Hematopoietic multipotent progenitor cell treated with erythropoietin and hydrocortisone succinate and interleukin-3 and kit ligand, for 6 days (in vitro differentiated cells): ENCODE data around the gene COMP.
A peak's percentile ranks its signal among the peaks of the same experiment; 100 is the strongest.

ENCODE experiments used
- DNase-seq: peaks from one replicate; pipeline ENCODE4 v3.0.0-alpha.2; 2015

COMP gene

GRCh38 chr19:18803550-18804138 lies 12.5 kb upstream of the COMP start:
- no peak for DNase-seq

- DNase-seq, result no peak
Observed at GRCh38 chr19:18802354-18802753, 11.2 kb upstream of the COMP start.

DNA sequence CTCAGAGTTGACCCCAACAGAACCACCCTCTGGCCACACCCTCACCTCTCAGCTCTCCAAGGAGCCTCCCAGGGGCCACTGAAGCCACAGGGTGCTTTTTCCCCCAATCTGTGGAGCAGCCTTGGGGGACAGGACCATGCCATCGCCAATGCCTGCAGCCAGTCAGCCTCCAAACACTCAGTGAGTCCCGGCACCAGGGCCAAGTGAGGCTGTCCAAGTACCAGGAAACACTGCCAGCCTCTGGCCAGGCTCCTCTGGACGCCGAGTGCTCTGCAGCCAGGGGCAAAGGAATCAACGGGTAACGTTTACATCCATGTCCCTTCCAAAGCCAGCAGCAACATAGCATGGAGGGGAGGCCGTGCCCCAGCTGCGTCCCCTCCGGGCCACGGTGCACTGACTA lies 9.5 kb upstream of the COMP start:
- no peak for DNase-seq

GRCh38 chr19:18800079-18800478 lies 9.0 kb upstream of the COMP start:
- DNase-seq, result no peak

DNA sequence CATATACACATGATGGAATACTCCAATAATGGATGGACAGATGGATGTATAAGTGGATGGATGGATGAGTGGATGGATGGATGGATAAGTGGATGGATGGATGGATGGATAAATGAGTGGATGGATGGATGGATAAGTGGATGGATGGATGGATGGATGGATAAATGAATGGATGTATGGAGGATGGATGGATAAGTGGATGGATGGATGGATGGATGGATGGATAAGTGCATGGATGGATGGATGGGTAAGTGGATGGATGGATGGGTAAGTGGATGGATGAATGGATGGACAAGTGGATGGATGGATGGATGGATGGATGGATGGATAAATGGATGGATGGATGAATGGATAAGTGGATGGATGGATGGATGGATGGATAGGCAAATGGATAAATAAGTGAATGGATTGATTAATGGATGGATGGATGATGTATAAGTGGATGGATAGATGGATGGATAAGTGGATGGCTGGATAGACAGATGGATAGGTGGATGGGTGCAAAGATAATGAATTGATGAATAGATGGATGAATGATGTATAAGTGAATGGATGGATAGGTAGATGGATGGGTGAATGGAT lies 8.4 kb upstream of the COMP start:
- no peak for DNase-seq

- no peak for DNase-seq
Observed at GRCh38 chr19:18798384-18799352, 7.6 kb upstream of the COMP start.

DNA sequence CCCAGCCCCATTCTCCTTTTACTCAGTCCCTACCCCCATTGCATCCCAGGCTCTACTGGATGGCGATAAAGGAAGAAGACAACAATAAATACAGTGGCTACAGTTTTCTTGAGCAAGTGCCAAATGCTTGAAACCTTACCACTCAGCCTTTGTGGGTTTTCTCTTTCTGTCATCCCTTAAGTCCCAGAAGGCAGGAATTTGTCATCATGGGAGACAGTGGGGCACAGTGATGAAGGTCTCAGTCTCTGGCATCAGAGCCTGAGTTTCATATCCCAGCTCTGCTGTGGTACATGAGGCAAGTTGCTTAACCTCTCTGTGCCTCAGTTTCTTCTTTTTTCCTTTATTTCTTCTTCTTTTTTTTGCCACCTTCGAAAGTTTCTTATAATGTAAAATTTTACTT lies 5.1 kb upstream of the COMP start:
- DNase-seq, result no peak

- DNase-seq, result no peak
Observed at GRCh38 chr19:18795540-18795939, 4.4 kb upstream of the COMP start.

GRCh38 chr19:18794692-18795091 lies 3.6 kb upstream of the COMP start:
- peak; percentile 0 for DNase-seq

GRCh38 chr19:18794029-18794313 lies 2.9 kb upstream of the COMP start:
- peak; percentile 0 for DNase-seq

GRCh38 chr19:18793144-18794028 lies 2.3 kb upstream of the COMP start:
- peak; percentile 1 for DNase-seq

- no peak for DNase-seq
Observed at GRCh38 chr19:18792661-18793060, 1.6 kb upstream of the COMP start.

GRCh38 chr19:18791315-18791678 lies 192 bp upstream of the COMP start:
- no peak for DNase-seq

GRCh38 chr19:18789883-18790565 lies 1.1 kb downstream of the COMP start:
- peak; percentile 46 for DNase-seq

DNA sequence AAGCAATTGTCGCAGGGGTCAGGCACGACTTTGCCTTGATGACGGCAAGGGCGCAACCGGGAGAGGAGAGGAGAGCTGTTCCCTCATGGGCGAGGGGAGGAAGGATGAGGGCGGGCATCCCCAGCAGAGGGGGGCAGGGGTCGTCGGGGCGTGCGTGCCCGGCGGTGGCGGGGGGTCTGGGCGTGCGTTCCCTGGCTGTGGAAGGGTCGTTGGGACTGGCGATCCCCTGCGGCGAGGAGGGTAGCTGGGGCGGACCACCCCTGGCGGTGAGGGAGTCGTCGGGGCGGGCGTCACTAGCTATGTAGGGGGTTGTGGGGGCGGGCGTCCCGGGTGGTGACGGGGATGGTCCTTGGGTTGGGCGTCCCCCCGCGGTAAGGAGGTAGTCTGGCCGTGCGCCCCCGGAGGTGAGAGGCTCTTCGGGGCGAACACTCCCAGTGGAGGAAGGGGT lies 1.7 kb downstream of the COMP start:
- DNase-seq, result no peak

- no peak for DNase-seq
Observed at GRCh38 chr19:18788529-18789421, 2.3 kb downstream of the COMP start.

DNA sequence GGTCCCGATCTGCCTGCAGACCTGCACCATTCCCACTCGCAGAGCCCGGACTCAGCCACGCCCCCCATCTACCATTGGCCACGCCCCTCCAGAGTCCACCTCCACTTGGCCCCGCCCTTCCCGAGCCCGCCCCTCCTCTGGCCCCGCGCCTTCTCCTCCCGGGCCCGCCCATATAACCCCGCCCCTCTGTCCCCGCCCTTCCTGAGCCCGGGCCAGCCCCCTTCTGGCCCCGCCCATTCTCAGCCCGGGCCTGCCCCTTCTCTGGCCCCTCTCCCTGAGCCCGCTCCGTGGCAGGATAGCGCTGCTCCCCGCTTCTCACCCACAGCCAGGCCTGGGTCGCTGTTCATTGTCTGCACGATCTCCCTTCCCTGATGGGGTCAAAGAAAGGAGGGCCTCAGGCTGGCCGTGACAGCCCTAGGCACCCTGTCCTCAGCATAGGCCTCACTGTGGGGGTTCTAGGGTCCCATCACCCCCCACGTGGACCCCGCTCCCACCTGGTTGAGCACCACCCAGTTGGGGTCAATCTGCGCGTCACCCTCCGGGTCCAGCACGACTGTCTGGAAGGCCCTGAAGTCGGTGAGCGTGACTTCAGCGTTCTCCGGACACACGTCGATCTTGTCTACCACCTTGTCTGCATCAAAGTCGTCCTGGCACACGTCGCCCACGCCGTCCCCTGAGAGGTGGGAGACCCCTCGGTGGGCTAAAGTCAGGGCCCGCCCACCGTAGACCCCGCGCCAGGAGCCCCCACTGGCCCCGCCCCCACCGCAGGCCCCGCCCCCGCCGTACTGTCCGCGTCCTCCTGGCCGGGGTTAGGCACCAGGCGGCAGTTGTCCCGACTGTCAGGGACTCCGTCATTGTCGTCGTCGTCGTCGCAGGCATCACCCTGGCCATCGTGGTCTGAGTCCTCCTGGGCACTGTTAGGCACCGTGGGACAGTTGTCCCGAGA lies 5.7 kb downstream of the COMP start:
- peak; percentile 93 for DNase-seq

GRCh38 chr19:18784786-18785120 lies 6.4 kb downstream of the COMP start:
- DNase-seq, result no peak

DNA sequence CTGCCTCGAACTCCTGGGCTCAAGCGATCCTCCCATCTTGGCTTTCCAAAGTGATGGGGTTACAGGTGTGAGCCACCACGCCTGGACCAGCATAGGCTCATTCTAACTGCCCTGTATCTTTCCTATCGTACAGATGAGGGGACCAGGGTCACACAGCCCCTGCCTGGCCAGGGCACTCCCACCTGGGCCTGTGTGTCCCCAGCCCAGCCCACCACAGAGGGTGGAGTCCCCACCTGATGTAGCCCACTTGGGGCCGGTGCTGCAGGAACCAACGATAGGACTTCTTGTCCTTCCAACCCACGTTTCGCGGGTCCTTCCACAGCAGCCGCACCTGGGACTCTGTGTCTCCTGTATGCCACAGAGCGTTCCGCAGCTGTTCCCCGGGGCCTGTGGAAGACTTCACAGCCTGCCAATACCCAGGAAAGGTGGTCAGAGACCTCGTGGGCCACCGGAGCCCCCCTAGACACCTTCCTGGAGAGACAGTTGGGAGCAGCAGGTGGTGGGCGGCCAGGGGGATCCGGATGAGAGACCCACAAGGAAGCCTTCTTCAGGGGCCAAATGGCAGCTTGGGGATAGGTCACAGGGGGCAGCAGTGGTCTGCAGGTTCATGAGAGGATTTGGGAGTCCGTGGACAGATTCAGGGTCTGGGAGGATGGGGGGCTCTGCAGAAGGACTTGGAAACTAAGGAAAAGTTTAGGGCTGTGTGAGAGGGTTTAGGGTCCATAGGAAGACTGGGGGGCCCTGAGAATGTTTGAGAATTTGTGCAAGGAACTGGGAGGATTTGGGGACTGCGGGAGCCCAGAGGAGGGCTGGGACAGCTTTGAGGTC lies 6.9 kb downstream of the COMP start:
- DNase-seq, result no peak
